ENCODE data around the gene HHLA2.

Gene HHLA2

GRCh38 chr3:108416111-108416869, 119.9 kb downstream of the HHLA2 start:
- in situ Hi-C loops (cut with MboI; ENCODE audit: low sequenced_read_pairs) = no loop called here

GRCh38 chr3:108420926-108421325, 124.6 kb downstream of the HHLA2 start:
- in situ Hi-C loops (cut with MboI; ENCODE audit: low sequenced_read_pairs) = no loop called here
